Thyroid gland (tissue), 4 donors: ENCODE results near the gene DYDC2. TPM values are rescaled to one million over a fixed set of nuclear protein-coding genes. Genes with fewer than 3 reads are reported as not detected.

Source experiments
- DNase-seq, 2 donors: peaks; one replicate each; pipeline ENCODE4 v3.0.0-alpha.2; 2019
- H3K27ac ChIP-seq, 3 donors: fragments of 200-600 bp; sonication (generic); 1 replicate in 2 of 3; 2 replicates in 1 of 3; pipeline ENCODE4 v1.5.1; 2016 to 2019; ENCODE audit warnings: mild to moderate bottlenecking in 1 of 3, moderate library complexity in 1 of 3
- H3K27me3 ChIP-seq: fragments of 200-600 bp; sonication (generic); one replicate; pipeline ENCODE4 v1.5.1; 2019
- H3K36me3 ChIP-seq, 2 donors: fragments of 200-600 bp; sonication (generic); one replicate each; pipeline ENCODE4 v1.5.1; 2016 to 2019
- H3K4me1 ChIP-seq, 2 donors: fragments of 200-600 bp; sonication (generic); one replicate each; pipeline ENCODE4 v1.5.1; 2017 to 2019
- H3K4me3 ChIP-seq, 3 donors: fragments of 200-600 bp; sonication (generic); replicated peaks in 1 of 3; 1 replicate in 2 of 3; 2 replicates in 1 of 3; pipeline ENCODE4 v1.5.1; 2016; ENCODE audit warnings: mild to moderate bottlenecking in 1 of 3
- H3K9me3 ChIP-seq: fragments of 200-600 bp; sonication (generic); one replicate; pipeline ENCODE4 v1.5.1; 2017
- POLR2A ChIP-seq, 2 donors: fragments of 450-650 bp; IDR thresholded peaks; one replicate each; pipeline ENCODE4 v1.6.1; 2017; ENCODE audit warnings: antibody characterized with exemption in 2 of 2, mild to moderate bottlenecking in 2 of 2, moderate library complexity in 1 of 2
- whole genome bisulfite sequencing, 2 donors: methylation state at CpG; one replicate each; pipeline ENCODE4 v1.1.5; 2017; 5-methylcytosine and 5-hydroxymethylcytosine counted together
- intact Hi-C: fragments of 100-400 bp; cut with DNase I; formaldehyde crosslinking; loops from one replicate; pipeline ENCODE4 v1.15.1; 2023
- total RNA-seq, 4 donors: library from RNA; depleted of rRNA; stranded (reverse); fragments of >200 nt; gene quantifications; one replicate each; pipeline ENCODE4 v1.2.3, GENCODE V29; 2016
- TF ChIP-seq, protein P1 (sequence below), 6 experiments: fragments of 200-600 bp in 3 of 6; fragments of 450-650 bp in 3 of 6; sonication (generic) in 3 of 6; IDR thresholded peaks; one replicate each; pipeline ENCODE4 v1.5.1; 2016 to 2019; ENCODE audit warnings: antibody characterized with exemption in 6 of 6, mild to moderate bottlenecking in 2 of 6, inconsistent platforms in 1 of 6, moderate library complexity in 1 of 6

The DYDC2 gene
- total RNA-seq, 4 donors from 2014 or later, result not detected

DNA sequence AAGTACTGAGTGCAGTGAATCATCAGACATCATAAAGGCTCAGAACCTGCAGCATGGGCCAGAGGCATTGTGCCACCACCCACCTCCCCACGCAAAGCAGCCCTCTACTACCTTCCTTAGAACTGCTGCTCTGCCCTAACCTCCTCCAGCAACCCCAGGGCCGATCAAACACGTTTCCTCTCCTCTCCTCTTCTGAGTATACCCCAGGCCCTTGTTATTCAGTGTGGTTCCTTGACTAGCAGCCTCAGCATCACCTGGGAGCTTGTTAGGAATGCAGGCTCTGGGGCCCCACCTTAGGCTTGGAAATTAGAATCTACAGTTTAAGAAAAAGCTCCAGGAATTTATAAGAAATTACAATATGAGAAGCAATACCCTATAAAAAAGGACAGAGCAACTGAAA, 33.3 kb upstream of the DYDC2 start:
- TF ChIP-seq, protein P1, sequence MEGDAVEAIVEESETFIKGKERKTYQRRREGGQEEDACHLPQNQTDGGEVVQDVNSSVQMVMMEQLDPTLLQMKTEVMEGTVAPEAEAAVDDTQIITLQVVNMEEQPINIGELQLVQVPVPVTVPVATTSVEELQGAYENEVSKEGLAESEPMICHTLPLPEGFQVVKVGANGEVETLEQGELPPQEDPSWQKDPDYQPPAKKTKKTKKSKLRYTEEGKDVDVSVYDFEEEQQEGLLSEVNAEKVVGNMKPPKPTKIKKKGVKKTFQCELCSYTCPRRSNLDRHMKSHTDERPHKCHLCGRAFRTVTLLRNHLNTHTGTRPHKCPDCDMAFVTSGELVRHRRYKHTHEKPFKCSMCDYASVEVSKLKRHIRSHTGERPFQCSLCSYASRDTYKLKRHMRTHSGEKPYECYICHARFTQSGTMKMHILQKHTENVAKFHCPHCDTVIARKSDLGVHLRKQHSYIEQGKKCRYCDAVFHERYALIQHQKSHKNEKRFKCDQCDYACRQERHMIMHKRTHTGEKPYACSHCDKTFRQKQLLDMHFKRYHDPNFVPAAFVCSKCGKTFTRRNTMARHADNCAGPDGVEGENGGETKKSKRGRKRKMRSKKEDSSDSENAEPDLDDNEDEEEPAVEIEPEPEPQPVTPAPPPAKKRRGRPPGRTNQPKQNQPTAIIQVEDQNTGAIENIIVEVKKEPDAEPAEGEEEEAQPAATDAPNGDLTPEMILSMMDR (IDR thresholded peaks at IDR 0.05), result no peak
- TF ChIP-seq POLR2A (IDR thresholded peaks at IDR 0.05), result no peak
- H3K36me3 ChIP-seq, result no peaks in the 10 kb centered on the region
- H3K27ac ChIP-seq, result no peak overlapping the region

DNA sequence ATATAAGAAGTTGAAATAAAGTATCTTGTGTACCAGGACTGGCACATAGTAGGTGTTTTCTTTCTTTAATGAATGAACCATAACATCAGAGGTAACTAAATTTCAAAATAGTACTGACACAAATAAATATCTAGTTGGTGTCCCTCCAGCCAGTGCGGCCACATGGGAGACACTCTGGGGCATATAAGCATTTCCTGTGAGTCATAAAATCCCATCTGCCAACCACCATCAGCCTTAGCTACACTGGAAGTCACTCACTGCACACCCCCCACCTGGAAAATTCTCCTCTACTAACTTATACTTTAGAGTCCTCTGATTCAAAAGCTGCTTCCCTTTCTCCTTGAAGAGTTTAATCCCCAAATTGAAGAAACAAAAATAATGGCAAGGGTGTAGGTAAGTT, 32.5 kb upstream of the DYDC2 start:
- H3K27ac ChIP-seq, result no peak overlapping the region
- no peaks in the 10 kb centered on the region for H3K4me1 ChIP-seq
- H3K27me3 ChIP-seq, result no peaks in the 10 kb centered on the region
- no peak for DNase-seq
- WGBS, 2 donors, result 64 to 67% methylated on average over 1 of the region's 1 CpG
- intact Hi-C loops, result no loop called here
- H3K9me3 ChIP-seq, result no peaks in the 10 kb centered on the region
- no peaks in the 10 kb centered on the region for H3K36me3 ChIP-seq
- no peak for TF ChIP-seq POLR2A (IDR thresholded peaks at IDR 0.05)
- TF ChIP-seq, protein P1 (IDR thresholded peaks at IDR 0.05), result no peak
- H3K4me3 ChIP-seq, result no peak overlapping the region

More for the DNA sequence above, 33.3 kb upstream of the DYDC2 start:
- no peaks in the 10 kb centered on the region for H3K9me3 ChIP-seq
- intact Hi-C loops, result no loop called here
- H3K4me3 ChIP-seq, result no peak overlapping the region
- DNase-seq, result no peak
- no peaks in the 10 kb centered on the region for H3K4me1 ChIP-seq
- H3K27me3 ChIP-seq, result no peaks in the 10 kb centered on the region
- WGBS, 2 donors, result 66 to 68% methylated on average over 3 of the region's 3 CpGs

DNA sequence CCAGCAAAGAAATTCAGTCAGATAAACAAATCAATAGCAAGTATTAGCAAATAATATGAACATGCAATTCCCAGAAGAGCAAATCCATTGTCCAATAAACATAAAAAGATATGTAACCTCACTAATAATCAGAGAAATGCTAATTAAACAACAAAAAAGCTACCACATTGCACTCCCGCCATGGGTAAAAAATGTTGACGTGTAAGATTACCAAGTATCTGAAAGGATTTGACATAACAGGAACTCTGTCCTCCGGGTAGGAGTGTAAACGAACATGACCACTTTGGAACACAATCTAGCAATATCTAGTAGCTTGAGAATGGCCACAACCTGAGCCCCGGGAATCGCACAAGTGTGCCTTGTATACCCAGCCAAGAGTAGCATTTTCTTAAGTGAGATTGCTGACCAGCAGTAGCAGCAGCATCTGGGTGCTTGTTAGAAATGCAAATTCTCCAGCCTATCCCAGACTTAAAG, 31.7 kb upstream of the DYDC2 start:
- 53 to 54% methylated on average over 6 of the region's 6 CpGs for WGBS, 2 donors
- intact Hi-C loops, result no loop called here
- Histone ChIP-seq H3K27ac (no peak overlapping the region), H3K36me3 (no peaks in the 10 kb centered on the region), H3K4me1 (no peaks in the 10 kb centered on the region), H3K9me3 (no peaks in the 10 kb centered on the region), H3K27me3 (no peaks in the 10 kb centered on the region), H3K4me3 (no peak overlapping the region)
- no peak for DNase-seq
- TF ChIP-seq, protein P1 (IDR thresholded peaks at IDR 0.05), result no peak
- TF ChIP-seq POLR2A (IDR thresholded peaks at IDR 0.05), result no peak

DNA sequence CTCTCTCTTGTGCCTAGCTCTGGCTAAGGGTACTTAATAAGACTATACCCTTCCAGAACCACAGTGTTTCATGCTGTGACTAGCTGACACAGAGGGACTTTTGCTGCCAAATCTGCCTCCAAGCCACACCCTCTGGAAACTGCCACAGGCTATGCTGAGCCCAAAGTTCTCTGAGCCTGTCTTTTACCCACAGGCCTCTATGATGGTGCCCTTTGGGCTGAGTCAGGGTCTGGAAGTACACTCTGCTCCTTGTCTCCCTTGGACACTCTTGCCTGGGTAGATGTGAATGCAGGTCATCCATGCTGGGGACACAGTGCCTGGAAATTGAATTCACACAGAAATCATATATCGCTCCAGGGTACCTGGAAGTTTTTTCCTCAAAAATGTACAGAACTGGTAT, 22.6 kb upstream of the DYDC2 start:
- intact Hi-C loops, result no loop called here
- no peaks in the 10 kb centered on the region for H3K9me3 ChIP-seq
- TF ChIP-seq, protein P1 (IDR thresholded peaks at IDR 0.05), result no peak
- TF ChIP-seq POLR2A (IDR thresholded peaks at IDR 0.05), result no peak
- no peak overlapping the region for H3K4me3 ChIP-seq
- no peaks in the 10 kb centered on the region for H3K27me3 ChIP-seq
- H3K4me1 ChIP-seq, result no peaks in the 10 kb centered on the region
- no peaks in the 10 kb centered on the region for H3K36me3 ChIP-seq
- WGBS, 2 donors, result 98% methylated on average over 1 of the region's 1 CpG
- DNase-seq, result no peak
- H3K27ac ChIP-seq, result no peak overlapping the region

DNA sequence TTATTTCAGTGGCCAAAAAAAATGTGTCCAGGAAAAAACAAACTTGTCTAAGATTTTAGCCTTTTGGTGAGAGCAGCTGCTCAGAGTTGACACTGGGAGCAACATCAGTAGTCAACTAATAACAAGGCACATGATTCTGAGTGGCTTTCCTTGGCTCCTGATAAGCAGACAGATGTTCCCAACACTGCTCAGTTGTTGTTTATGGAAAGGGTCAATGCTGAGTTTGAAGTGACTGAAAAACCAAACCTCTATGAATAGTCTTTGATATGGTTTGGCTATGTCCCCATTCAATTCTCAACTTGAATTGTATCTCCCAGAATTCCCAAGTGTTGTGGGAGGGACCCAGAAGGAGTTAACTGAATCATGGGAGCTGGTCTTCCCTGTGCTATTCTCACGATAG, 12.3 kb upstream of the DYDC2 start:
- no peaks in the 10 kb centered on the region for H3K36me3 ChIP-seq
- H3K4me1 ChIP-seq, result no peaks in the 10 kb centered on the region
- no peak for DNase-seq
- 71 to 86% methylated on average over 1 of the region's 1 CpG for WGBS, 2 donors
- H3K27me3 ChIP-seq, result no peaks in the 10 kb centered on the region
- H3K9me3 ChIP-seq, result no peaks in the 10 kb centered on the region
- H3K4me3 ChIP-seq, result no peak overlapping the region
- intact Hi-C loops, result no loop called here
- H3K27ac ChIP-seq, result no peak overlapping the region
- TF ChIP-seq, protein P1 (IDR thresholded peaks at IDR 0.05), result no peak
- no peak for TF ChIP-seq POLR2A (IDR thresholded peaks at IDR 0.05)
